ENCODE data around the gene NPSR1.

Gene NPSR1

DNA sequence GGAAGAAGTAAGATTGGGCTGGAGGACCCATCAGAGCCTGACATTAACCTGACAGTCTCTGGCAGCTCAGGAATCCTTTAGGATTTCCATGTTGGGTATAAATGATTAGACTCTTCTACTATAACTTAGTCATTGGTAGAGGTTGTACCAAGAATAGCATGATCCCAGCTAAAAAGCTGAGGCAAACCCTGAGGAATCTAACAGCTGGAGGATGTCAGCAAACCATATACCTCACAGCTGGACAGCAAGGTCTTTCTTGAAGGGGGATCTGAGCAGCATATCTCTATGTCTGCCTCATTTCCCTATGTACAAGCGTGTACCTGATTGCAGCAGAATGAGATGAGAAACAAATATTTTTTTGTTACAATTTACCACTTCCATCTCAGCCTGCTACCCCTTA, 103.2 kb downstream of the NPSR1 start:
- ChIA-PET POLR2A (no interaction called here), CTCF (no interaction called here)
- no peak for TF ChIP-seq HDGF (IDR thresholded peaks at IDR 0.05; ENCODE audit: borderline replicate concordance)
- TF ChIP-seq PKNOX1 (IDR thresholded peaks at IDR 0.05), result no peak
- no peak for TF ChIP-seq L3MBTL2 (conservative IDR thresholded peaks at IDR 0.05)
- TF ChIP-seq BHLHE40 (IDR thresholded peaks at IDR 0.05; ENCODE audit: borderline replicate concordance), result no peak
- no peak for TF ChIP-seq ARNT (IDR thresholded peaks at IDR 0.05)
- no peak for TF ChIP-seq TARDBP (IDR thresholded peaks at IDR 0.05)
- TF ChIP-seq CTBP1 (IDR thresholded peaks at IDR 0.05; ENCODE audit: borderline replicate concordance), result no peak
- TF ChIP-seq ELF4 (IDR thresholded peaks at IDR 0.05), result no peak
- no peak for TF ChIP-seq FOXK2 (IDR thresholded peaks at IDR 0.05)
- TF ChIP-seq ZNF384 (IDR thresholded peaks at IDR 0.05), result no peak
- no peak for TF ChIP-seq FOXA1 (IDR thresholded peaks at IDR 0.05)
- no peak for TF ChIP-seq FOXM1 (IDR thresholded peaks at IDR 0.05; ENCODE audit: borderline replicate concordance)
- TF ChIP-seq SUZ12 (IDR thresholded peaks at IDR 0.05), result no peak
- no peak for TF ChIP-seq SP1 (IDR thresholded peaks at IDR 0.05)
- no peak for TF ChIP-seq LEF1 (IDR thresholded peaks at IDR 0.05; ENCODE audit: borderline replicate concordance)
- no peak for TF ChIP-seq NFRKB (IDR thresholded peaks at IDR 0.05)
- DNase-seq (ENCODE audit: extremely low spot score), result no peak

- CTCF ChIA-PET, result no interaction called here
- TF ChIP-seq ZNF384 (IDR thresholded peaks at IDR 0.05), result no peak
- TF ChIP-seq NFRKB (IDR thresholded peaks at IDR 0.05), result no peak
- TF ChIP-seq FOXK2 (IDR thresholded peaks at IDR 0.05), result no peak
- no peak for TF ChIP-seq SUZ12 (IDR thresholded peaks at IDR 0.05)
- TF ChIP-seq L3MBTL2 (conservative IDR thresholded peaks at IDR 0.05), result no peak
- no peak for TF ChIP-seq BHLHE40 (IDR thresholded peaks at IDR 0.05; ENCODE audit: borderline replicate concordance)
- TF ChIP-seq FOXM1 (IDR thresholded peaks at IDR 0.05; ENCODE audit: borderline replicate concordance), result no peak
- TF ChIP-seq SP1 (IDR thresholded peaks at IDR 0.05), result no peak
- TF ChIP-seq TARDBP (IDR thresholded peaks at IDR 0.05), result no peak
- no peak for TF ChIP-seq CTBP1 (IDR thresholded peaks at IDR 0.05; ENCODE audit: borderline replicate concordance)
- TF ChIP-seq HDGF (IDR thresholded peaks at IDR 0.05; ENCODE audit: borderline replicate concordance), result no peak
- TF ChIP-seq ARNT (IDR thresholded peaks at IDR 0.05), result no peak
- TF ChIP-seq ELF4 (IDR thresholded peaks at IDR 0.05), result no peak
- no peak for TF ChIP-seq PKNOX1 (IDR thresholded peaks at IDR 0.05)
- TF ChIP-seq LEF1 (IDR thresholded peaks at IDR 0.05; ENCODE audit: borderline replicate concordance), result no peak
- TF ChIP-seq FOXA1 (IDR thresholded peaks at IDR 0.05), result no peak
- DNase-seq (ENCODE audit: extremely low spot score), result no peak
- POLR2A ChIA-PET, result no interaction called here
These were observed 103.6 kb downstream of the NPSR1 start for GRCh38 chr7:34761627-34762026.

GRCh38 chr7:34762764-34763163, 104.7 kb downstream of the NPSR1 start:
- no peak for TF ChIP-seq FOXM1 (IDR thresholded peaks at IDR 0.05; ENCODE audit: borderline replicate concordance)
- TF ChIP-seq TARDBP (IDR thresholded peaks at IDR 0.05), result no peak
- TF ChIP-seq CTBP1 (IDR thresholded peaks at IDR 0.05; ENCODE audit: borderline replicate concordance), result no peak
- TF ChIP-seq ZNF384 (IDR thresholded peaks at IDR 0.05), result no peak
- no peak for TF ChIP-seq SUZ12 (IDR thresholded peaks at IDR 0.05)
- no peak for TF ChIP-seq FOXA1 (IDR thresholded peaks at IDR 0.05)
- TF ChIP-seq L3MBTL2 (conservative IDR thresholded peaks at IDR 0.05), result no peak
- no peak for TF ChIP-seq SP1 (IDR thresholded peaks at IDR 0.05)
- TF ChIP-seq FOXK2 (IDR thresholded peaks at IDR 0.05), result no peak
- no peak for TF ChIP-seq HDGF (IDR thresholded peaks at IDR 0.05; ENCODE audit: borderline replicate concordance)
- no peak for TF ChIP-seq ARNT (IDR thresholded peaks at IDR 0.05)
- TF ChIP-seq BHLHE40 (IDR thresholded peaks at IDR 0.05; ENCODE audit: borderline replicate concordance), result no peak
- no peak for TF ChIP-seq ELF4 (IDR thresholded peaks at IDR 0.05)
- no peak for TF ChIP-seq NFRKB (IDR thresholded peaks at IDR 0.05)
- TF ChIP-seq LEF1 (IDR thresholded peaks at IDR 0.05; ENCODE audit: borderline replicate concordance), result no peak
- TF ChIP-seq PKNOX1 (IDR thresholded peaks at IDR 0.05), result no peak
- no peak for DNase-seq (ENCODE audit: extremely low spot score)
- ChIA-PET POLR2A (no interaction called here), CTCF (no interaction called here)

GRCh38 chr7:34772296-34772938, 114.4 kb downstream of the NPSR1 start:
- DNase-seq (ENCODE audit: extremely low spot score), result no peak
- POLR2A ChIA-PET, result no interaction called here
- TF ChIP-seq NFRKB (IDR thresholded peaks at IDR 0.05), result no peak
- TF ChIP-seq FOXA1 (IDR thresholded peaks at IDR 0.05), result no peak
- no peak for TF ChIP-seq BHLHE40 (IDR thresholded peaks at IDR 0.05; ENCODE audit: borderline replicate concordance)
- no peak for TF ChIP-seq LEF1 (IDR thresholded peaks at IDR 0.05; ENCODE audit: borderline replicate concordance)
- no peak for TF ChIP-seq HDGF (IDR thresholded peaks at IDR 0.05; ENCODE audit: borderline replicate concordance)
- TF ChIP-seq ELF4 (IDR thresholded peaks at IDR 0.05), result no peak
- TF ChIP-seq SUZ12 (IDR thresholded peaks at IDR 0.05), result no peak
- no peak for TF ChIP-seq FOXM1 (IDR thresholded peaks at IDR 0.05; ENCODE audit: borderline replicate concordance)
- no peak for TF ChIP-seq PKNOX1 (IDR thresholded peaks at IDR 0.05)
- TF ChIP-seq CTBP1 (IDR thresholded peaks at IDR 0.05; ENCODE audit: borderline replicate concordance), result no peak
- CTCF ChIA-PET, result interaction anchor here (0.8 kb wide), 1 partner anchor 737 kb away, joined by 3 read pairs; no protein-coding TSS in a partner anchor

- ChIA-PET POLR2A (no interaction called here), CTCF (interaction anchor here (0.6 kb wide), 1 partner anchor 69 kb away, joined by 3 read pairs; no protein-coding TSS in a partner anchor)
- TF ChIP-seq ZNF384 (IDR thresholded peaks at IDR 0.05) (no peak), CTBP1 (IDR thresholded peaks at IDR 0.05; ENCODE audit: borderline replicate concordance) (no peak), NFRKB (IDR thresholded peaks at IDR 0.05) (no peak), HDGF (IDR thresholded peaks at IDR 0.05; ENCODE audit: borderline replicate concordance) (no peak), LEF1 (IDR thresholded peaks at IDR 0.05; ENCODE audit: borderline replicate concordance) (no peak)
- DNase-seq (ENCODE audit: extremely low spot score), result no peak
These were observed 118.8 kb downstream of the NPSR1 start for GRCh38 chr7:34776748-34777358.
